Measurements from ENCODE around the gene C1orf167.

The C1orf167 gene

DNA sequence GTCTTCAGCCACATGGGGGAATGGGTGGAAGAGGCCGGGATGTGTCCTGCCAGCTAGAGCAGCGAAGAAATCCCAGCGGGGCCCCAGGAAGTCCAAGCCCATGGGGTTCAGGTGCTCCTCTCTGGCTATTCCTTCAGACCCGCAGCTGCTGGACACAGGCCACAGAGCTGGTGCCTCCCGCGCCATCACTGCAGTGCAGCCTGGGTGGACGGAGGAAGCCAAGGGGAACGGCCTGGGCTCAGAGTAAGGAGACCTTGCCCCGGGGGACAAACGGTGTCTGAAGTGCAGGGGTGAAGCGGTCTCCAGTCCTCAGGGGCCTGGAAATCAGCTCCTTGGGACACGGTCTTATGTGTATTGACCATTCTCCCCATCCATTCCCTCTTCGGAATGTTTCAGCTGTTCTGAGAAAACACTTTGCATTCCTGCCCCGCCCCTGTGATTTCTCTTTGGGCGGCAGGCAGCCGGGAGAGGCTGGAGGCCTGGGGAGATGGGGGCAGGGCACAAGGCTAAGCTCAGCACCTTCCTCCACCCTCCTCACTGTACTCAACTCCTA, 25.3 kb downstream of the C1orf167 start (continued):
- TF ChIP-seq CSDC2 (CRISPR knock-in tag; IDR thresholded peaks at IDR 0.05) (no peak), GLIS3 (CRISPR knock-in tag; IDR thresholded peaks at IDR 0.05) (no peak), ZNF8 (CRISPR knock-in tag; IDR thresholded peaks at IDR 0.05) (no peak)
- TF ChIP-seq, protein P1, sequence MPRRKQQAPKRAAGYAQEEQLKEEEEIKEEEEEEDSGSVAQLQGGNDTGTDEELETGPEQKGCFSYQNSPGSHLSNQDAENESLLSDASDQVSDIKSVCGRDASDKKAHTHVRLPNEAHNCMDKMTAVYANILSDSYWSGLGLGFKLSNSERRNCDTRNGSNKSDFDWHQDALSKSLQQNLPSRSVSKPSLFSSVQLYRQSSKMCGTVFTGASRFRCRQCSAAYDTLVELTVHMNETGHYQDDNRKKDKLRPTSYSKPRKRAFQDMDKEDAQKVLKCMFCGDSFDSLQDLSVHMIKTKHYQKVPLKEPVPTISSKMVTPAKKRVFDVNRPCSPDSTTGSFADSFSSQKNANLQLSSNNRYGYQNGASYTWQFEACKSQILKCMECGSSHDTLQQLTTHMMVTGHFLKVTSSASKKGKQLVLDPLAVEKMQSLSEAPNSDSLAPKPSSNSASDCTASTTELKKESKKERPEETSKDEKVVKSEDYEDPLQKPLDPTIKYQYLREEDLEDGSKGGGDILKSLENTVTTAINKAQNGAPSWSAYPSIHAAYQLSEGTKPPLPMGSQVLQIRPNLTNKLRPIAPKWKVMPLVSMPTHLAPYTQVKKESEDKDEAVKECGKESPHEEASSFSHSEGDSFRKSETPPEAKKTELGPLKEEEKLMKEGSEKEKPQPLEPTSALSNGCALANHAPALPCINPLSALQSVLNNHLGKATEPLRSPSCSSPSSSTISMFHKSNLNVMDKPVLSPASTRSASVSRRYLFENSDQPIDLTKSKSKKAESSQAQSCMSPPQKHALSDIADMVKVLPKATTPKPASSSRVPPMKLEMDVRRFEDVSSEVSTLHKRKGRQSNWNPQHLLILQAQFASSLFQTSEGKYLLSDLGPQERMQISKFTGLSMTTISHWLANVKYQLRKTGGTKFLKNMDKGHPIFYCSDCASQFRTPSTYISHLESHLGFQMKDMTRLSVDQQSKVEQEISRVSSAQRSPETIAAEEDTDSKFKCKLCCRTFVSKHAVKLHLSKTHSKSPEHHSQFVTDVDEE (CRISPR knock-in tag; IDR thresholded peaks at IDR 0.05), result no peak
- TF ChIP-seq, protein P2, sequence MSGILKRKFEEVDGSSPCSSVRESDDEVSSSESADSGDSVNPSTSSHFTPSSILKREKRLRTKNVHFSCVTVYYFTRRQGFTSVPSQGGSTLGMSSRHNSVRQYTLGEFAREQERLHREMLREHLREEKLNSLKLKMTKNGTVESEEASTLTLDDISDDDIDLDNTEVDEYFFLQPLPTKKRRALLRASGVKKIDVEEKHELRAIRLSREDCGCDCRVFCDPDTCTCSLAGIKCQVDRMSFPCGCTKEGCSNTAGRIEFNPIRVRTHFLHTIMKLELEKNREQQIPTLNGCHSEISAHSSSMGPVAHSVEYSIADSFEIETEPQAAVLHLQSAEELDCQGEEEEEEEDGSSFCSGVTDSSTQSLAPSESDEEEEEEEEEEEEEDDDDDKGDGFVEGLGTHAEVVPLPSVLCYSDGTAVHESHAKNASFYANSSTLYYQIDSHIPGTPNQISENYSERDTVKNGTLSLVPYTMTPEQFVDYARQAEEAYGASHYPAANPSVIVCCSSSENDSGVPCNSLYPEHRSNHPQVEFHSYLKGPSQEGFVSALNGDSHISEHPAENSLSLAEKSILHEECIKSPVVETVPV (CRISPR knock-in tag; IDR thresholded peaks at IDR 0.05), result no peak

DNA sequence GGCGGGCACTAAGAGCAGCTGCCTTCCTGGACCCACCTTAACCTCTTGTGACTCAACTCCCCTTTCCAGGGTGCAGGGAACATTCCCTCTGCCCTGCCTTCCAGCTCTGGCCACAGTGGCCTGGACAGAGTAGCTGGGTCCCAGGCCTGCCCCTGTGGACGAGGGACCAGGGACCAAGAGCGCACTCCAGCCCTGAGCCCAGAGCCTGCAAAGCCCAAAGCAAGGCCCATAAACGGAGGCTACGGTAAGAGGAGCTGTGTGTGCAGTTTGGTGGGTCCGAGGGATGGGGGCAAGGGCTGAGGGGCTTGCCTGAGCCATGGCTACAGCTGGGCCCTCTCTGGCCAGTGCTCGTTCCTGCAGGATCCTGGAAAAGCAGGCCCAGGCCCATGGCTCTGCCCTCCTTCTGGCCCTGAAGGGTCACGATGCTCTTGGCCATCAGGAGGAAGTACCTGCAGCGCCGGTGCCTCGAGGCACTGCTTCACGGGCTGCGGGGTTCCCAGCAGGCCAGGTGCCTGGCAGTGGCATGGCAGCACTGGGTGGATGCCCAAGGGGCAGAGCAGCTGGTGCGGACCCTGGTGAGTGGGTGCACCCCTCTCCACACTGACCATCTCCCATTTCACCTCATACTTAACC, 25.9 kb downstream of the C1orf167 start:
- no peak for ATAC-seq
- no peak for TF ChIP-seq GLIS3 (CRISPR knock-in tag; IDR thresholded peaks at IDR 0.05)
- no peak for TF ChIP-seq ZNF565 (CRISPR knock-in tag; conservative IDR thresholded peaks at IDR 0.05; ENCODE audit: low read depth)
- no peak for TF ChIP-seq ZNF8 (CRISPR knock-in tag; IDR thresholded peaks at IDR 0.05)
- TF ChIP-seq, protein P3, sequence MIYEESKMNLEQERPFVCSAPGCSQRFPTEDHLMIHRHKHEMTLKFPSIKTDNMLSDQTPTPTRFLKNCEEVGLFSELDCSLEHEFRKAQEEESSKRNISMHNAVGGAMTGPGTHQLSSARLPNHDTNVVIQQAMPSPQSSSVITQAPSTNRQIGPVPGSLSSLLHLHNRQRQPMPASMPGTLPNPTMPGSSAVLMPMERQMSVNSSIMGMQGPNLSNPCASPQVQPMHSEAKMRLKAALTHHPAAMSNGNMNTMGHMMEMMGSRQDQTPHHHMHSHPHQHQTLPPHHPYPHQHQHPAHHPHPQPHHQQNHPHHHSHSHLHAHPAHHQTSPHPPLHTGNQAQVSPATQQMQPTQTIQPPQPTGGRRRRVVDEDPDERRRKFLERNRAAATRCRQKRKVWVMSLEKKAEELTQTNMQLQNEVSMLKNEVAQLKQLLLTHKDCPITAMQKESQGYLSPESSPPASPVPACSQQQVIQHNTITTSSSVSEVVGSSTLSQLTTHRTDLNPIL (CRISPR knock-in tag; IDR thresholded peaks at IDR 0.05; ENCODE audit: low read depth), result no peak
- TF ChIP-seq, protein P4, sequence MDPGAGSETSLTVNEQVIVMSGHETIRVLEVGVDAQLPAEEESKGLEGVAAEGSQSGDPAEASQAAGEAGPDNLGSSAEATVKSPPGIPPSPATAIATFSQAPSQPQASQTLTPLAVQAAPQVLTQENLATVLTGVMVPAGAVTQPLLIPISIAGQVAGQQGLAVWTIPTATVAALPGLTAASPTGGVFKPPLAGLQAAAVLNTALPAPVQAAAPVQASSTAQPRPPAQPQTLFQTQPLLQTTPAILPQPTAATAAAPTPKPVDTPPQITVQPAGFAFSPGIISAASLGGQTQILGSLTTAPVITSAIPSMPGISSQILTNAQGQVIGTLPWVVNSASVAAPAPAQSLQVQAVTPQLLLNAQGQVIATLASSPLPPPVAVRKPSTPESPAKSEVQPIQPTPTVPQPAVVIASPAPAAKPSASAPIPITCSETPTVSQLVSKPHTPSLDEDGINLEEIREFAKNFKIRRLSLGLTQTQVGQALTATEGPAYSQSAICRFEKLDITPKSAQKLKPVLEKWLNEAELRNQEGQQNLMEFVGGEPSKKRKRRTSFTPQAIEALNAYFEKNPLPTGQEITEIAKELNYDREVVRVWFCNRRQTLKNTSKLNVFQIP (CRISPR knock-in tag; IDR thresholded peaks at IDR 0.05; ENCODE audit: borderline replicate concordance, low read depth), result no peak
- TF ChIP-seq, protein P1 (CRISPR knock-in tag; IDR thresholded peaks at IDR 0.05), result no peak
- no peak for TF ChIP-seq ZFP3 (CRISPR knock-in tag; IDR thresholded peaks at IDR 0.05)
- TF ChIP-seq RARB (CRISPR knock-in tag; IDR thresholded peaks at IDR 0.05), result no peak
- no peak for TF ChIP-seq SNAI2 (CRISPR knock-in tag; IDR thresholded peaks at IDR 0.05)
- TF ChIP-seq, protein P2 (CRISPR knock-in tag; IDR thresholded peaks at IDR 0.05), result no peak
- TF ChIP-seq ZFP30 (CRISPR knock-in tag; IDR thresholded peaks at IDR 0.05), result no peak
- TF ChIP-seq ESRRG (CRISPR knock-in tag; IDR thresholded peaks at IDR 0.05), result no peak
- TF ChIP-seq BACH2 (CRISPR knock-in tag; IDR thresholded peaks at IDR 0.05; ENCODE audit: borderline replicate concordance), result no peak
- TF ChIP-seq CSDC2 (CRISPR knock-in tag; IDR thresholded peaks at IDR 0.05), result no peak
- no peak for TF ChIP-seq TCF4 (CRISPR knock-in tag; IDR thresholded peaks at IDR 0.05; ENCODE audit: borderline replicate concordance)

DNA sequence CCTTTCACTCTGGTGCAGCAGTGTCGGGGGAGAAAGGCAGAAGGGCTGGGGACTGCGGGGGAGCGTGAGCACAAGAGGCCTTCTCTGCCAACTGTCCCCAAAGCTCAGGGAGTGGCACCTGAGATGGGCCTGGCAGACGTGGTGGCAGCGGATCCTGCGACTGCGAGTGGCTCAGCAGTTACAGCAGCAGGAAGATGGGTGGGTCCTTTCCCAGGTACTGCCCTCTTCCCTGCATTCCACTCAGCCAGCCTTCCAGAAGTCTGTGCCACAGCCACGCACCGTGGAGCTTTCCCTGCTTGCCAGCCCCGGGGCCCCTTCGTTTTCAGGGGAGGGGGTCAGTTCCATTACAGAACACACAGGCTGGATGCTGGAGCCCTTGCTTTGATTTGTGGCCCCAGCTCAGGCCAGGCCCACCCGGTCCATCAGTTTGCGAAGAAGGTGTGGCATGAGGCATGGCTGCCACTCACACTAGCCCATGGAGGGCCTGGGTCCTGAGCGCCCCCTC, 26.6 kb downstream of the C1orf167 start:
- ATAC-seq, result no peak
- TF ChIP-seq ARNTL (CRISPR knock-in tag; IDR thresholded peaks at IDR 0.05; ENCODE audit: borderline replicate concordance, low read depth) (no peak), ZNF565 (CRISPR knock-in tag; conservative IDR thresholded peaks at IDR 0.05; ENCODE audit: low read depth) (no peak), ZFP30 (CRISPR knock-in tag; IDR thresholded peaks at IDR 0.05) (no peak), RARB (CRISPR knock-in tag; IDR thresholded peaks at IDR 0.05) (no peak), CSDC2 (CRISPR knock-in tag; IDR thresholded peaks at IDR 0.05) (no peak), GLIS3 (CRISPR knock-in tag; IDR thresholded peaks at IDR 0.05) (no peak)
- TF ChIP-seq, protein P5, sequence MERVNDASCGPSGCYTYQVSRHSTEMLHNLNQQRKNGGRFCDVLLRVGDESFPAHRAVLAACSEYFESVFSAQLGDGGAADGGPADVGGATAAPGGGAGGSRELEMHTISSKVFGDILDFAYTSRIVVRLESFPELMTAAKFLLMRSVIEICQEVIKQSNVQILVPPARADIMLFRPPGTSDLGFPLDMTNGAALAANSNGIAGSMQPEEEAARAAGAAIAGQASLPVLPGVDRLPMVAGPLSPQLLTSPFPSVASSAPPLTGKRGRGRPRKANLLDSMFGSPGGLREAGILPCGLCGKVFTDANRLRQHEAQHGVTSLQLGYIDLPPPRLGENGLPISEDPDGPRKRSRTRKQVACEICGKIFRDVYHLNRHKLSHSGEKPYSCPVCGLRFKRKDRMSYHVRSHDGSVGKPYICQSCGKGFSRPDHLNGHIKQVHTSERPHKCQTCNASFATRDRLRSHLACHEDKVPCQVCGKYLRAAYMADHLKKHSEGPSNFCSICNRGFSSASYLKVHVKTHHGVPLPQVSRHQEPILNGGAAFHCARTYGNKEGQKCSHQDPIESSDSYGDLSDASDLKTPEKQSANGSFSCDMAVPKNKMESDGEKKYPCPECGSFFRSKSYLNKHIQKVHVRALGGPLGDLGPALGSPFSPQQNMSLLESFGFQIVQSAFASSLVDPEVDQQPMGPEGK (CRISPR knock-in tag; IDR thresholded peaks at IDR 0.05; ENCODE audit: borderline replicate concordance), result no peak
- TF ChIP-seq, protein P2 (CRISPR knock-in tag; IDR thresholded peaks at IDR 0.05), result no peak

All from SK-N-SH treated with all-trans-retinoic acid at 6 μM for 48 hours (cell line).